K562 (cell line): ENCODE data around the gene EPHA2. TPM values are rescaled to one million over a fixed set of nuclear protein-coding genes. Genes with fewer than 3 reads are reported as not detected.
A peak's percentile ranks its signal among the peaks of the same experiment; 100 is the strongest.

Experiments used
- CCAR2 ChIP-seq: fragments of 200-400 bp; formaldehyde crosslinking; IDR thresholded peaks from 2 replicates; pipeline ENCODE4 v1.6.1; 2017; ENCODE audit warnings: mild to moderate bottlenecking, low read depth, low read length
- CTCFL ChIP-seq: IDR thresholded peaks from 2 replicates; pipeline ENCODE4 v1.6.1; 2011; ENCODE audit warnings: borderline replicate concordance, low read depth, mild to moderate bottlenecking, moderate library complexity, low read length; ENCODE audit not compliant: insufficient read depth, poor library complexity, severe bottlenecking
- DIDO1 ChIP-seq: fragments of 450-650 bp; IDR thresholded peaks from 2 replicates; pipeline ENCODE4 v1.6.1; 2016; ENCODE audit warnings: low read depth, missing biosample characterization, missing genetic modification characterization
- HIVEP1 ChIP-seq: fragments of 250-450 bp; sonication (Bioruptor Pico); IDR thresholded peaks from 2 replicates; pipeline ENCODE4 v1.4.0; 2020; ENCODE audit warnings: mild to moderate bottlenecking
- IRF2 ChIP-seq: sonication (generic); formaldehyde crosslinking; IDR thresholded peaks from 2 replicates; pipeline ENCODE4 v1.8.1; 2022; ENCODE audit warnings: mild to moderate bottlenecking, missing genetic modification reagents
- JUND ChIP-seq, 2 experiments: IDR thresholded peaks; 2 replicates in 1 of 2; 3 replicates in 1 of 2; pipeline ENCODE4 v1.6.1; 2011; ENCODE audit warnings: borderline replicate concordance in 2 of 2, low read depth in 2 of 2, low read length in 2 of 2, improper control_type of control experiment in 1 of 2, missing biosample characterization in 1 of 2, missing genetic modification characterization in 1 of 2, missing genetic modification reagents in 1 of 2
- MEF2D ChIP-seq: conservative IDR thresholded peaks from 2 replicates; pipeline ENCODE4 v1.6.1; 2016; ENCODE audit warnings: low read depth, missing genetic modification characterization, missing compliant biosample characterization
- NONO ChIP-seq, 2 experiments: fragments of 200-400 bp in 1 of 2; fragments of 450-650 bp in 1 of 2; formaldehyde crosslinking in 1 of 2; IDR thresholded peaks; 2 replicates each; pipeline ENCODE4 v1.6.1; 2017; ENCODE audit warnings: low read depth in 2 of 2, mild to moderate bottlenecking in 2 of 2, moderate library complexity in 2 of 2, low read length in 1 of 2
- PHB ChIP-seq: fragments of 250-450 bp; sonication (Bioruptor Pico); IDR thresholded peaks from 2 replicates; pipeline ENCODE4 v1.5.0; 2021
- POLR2B ChIP-seq: fragments of 450-650 bp; IDR thresholded peaks from 2 replicates; pipeline ENCODE4 v1.6.1; 2018; ENCODE audit warnings: low read depth; ENCODE audit not compliant: partially characterized antibody
- RCOR1 ChIP-seq, 2 experiments: IDR thresholded peaks; 2 replicates each; pipeline ENCODE4 v1.6.1; 2012; ENCODE audit warnings: low read depth in 2 of 2, low read length in 2 of 2, borderline replicate concordance in 1 of 2, improper control_type of control experiment in 1 of 2
- RERE ChIP-seq: sonication (generic); formaldehyde crosslinking; IDR thresholded peaks from 2 replicates; pipeline ENCODE4 v1.8.0; 2023; ENCODE audit warnings: missing genetic modification reagents, mild to moderate bottlenecking, borderline replicate concordance
- RNF2 ChIP-seq: sonication (generic); IDR thresholded peaks from 2 replicates; pipeline ENCODE4 v1.6.1; 2016
- SMARCA4 ChIP-seq: fragments of 450-650 bp; IDR thresholded peaks from 2 replicates; pipeline ENCODE4 v1.6.1; 2016
- SMARCC2 ChIP-seq: fragments of 450-650 bp; IDR thresholded peaks from 2 replicates; pipeline ENCODE4 v1.6.1; 2017; ENCODE audit warnings: antibody characterized with exemption, moderate library complexity, mild to moderate bottlenecking, low read depth
- ZNF217 ChIP-seq: sonication (generic); formaldehyde crosslinking; IDR thresholded peaks from 2 replicates; pipeline ENCODE4 v1.8.0; 2022; ENCODE audit warnings: mild to moderate bottlenecking, missing genetic modification reagents
- ZNF431 ChIP-seq: sonication (generic); formaldehyde crosslinking; IDR thresholded peaks from 2 replicates; pipeline ENCODE4 v1.8.0; 2022; ENCODE audit warnings: mild to moderate bottlenecking, missing genetic modification reagents
- ZNF507 ChIP-seq: conservative IDR thresholded peaks from 2 replicates; pipeline ENCODE4 v1.6.1; 2017; ENCODE audit warnings: missing genetic modification characterization, missing compliant biosample characterization
- ZNF695 ChIP-seq: fragments of 450-650 bp; formaldehyde crosslinking; IDR thresholded peaks from 2 replicates; pipeline ENCODE4 v1.4.0; 2020; ENCODE audit warnings: mild to moderate bottlenecking, moderate library complexity
- polyA plus RNA-seq, 8 experiments: library from polyadenylated mRNA; depleted of rRNA in 4 of 8; stranded (reverse) in 5 of 8; unstranded in 3 of 8; fragments of >200 nt; fragmentation: Nextera tagmentation in 2 of 8; fragmentation: Illumina TruSeq in 1 of 8; extraction: Ambion mirVana in 2 of 8; extraction: Trizol in 1 of 8; gene quantifications; 2 replicates each; pipeline versions ENCODE4 v1.2.1 to v1.2.3, GENCODE V29; 2011 to 2014; ENCODE audit warnings: inconsistent platforms in 1 of 8, missing spikeins in 1 of 8
- total RNA-seq, 7 experiments: library from RNA; depleted of rRNA in 6 of 7; stranded (reverse); fragments of >200 nt in 6 of 7; fragmentation: Illumina TruSeq in 2 of 7; extraction: Trizol in 2 of 7; gene quantifications; 2 replicates each; pipeline versions ENCODE4 v1.2.1 to v1.2.3, GENCODE V29; 2011 to 2021; ENCODE audit warnings: low replicate concordance in 1 of 7

The EPHA2 gene
- total and polyA plus RNA-seq, 9 of the 15 experiments (the other 6 are each of a cell fraction or from before 2014, with no cell fraction given), result 0.04 to 0.40 (median 0.07) TPM; not detected in 4

DNA sequence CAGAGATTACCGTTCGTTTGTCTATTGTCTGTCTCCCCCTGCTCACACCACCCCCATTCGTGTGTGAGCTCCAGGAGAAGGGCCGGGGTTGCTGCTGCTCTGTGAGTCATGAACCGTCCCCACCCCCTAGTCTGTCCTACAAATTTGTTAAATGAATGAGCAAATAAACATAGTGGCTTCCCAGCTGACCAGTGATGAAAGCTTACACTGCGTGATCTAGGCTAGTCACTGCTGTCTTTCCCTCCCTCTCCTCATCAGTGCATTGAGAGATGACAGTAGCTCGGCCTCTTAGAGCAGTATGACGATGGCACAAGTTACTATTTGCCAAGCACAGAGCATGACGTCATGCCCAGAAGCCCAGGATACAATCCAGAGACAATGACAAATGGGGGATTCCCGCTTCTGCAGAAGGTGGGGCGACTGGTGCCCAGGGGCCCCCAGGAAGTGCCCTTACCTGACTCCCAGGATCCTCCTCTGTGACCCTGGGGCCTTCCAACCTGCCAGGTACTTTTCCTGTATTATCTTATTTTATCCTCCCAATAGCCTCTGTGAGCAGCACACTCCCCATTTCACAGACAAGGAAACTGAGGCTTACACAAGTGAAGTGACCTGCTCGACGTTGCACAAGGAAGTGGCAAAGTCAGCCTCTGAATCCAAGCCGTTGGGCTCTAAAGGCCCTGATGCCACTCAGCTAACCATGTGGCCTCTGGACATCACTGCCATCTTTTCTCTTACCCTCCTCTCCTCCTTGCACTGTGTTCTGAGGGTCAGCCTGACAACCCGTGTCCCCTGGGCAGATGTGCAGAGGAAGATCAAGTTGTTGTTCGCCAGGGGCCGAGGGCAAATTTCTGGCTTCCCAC is 8.6 kb upstream of the EPHA2 start (continued):
- TF ChIP-seq POLR2B (peak; percentile 26), RCOR1 (IDR thresholded peaks at IDR 0.05; ENCODE audit: borderline replicate concordance in 1 of 2, low read depth in 2 of 2, low read length in 2 of 2) (peak in 1 of 2 experiments; percentile 47; a peak in 1 of 4 replicates), NONO (IDR thresholded peaks at IDR 0.05; ENCODE audit: low read depth in 2 of 2, low read length in 1 of 2) (no peak), SMARCA4 (peak; percentile 80), MEF2D (tag) (no peak), ZNF695 (CRISPR knock-in tag) (no peak), ZNF431 (no peak), RERE (CRISPR knock-in tag) (no peak), JUND (IDR thresholded peaks at IDR 0.05; ENCODE audit: borderline replicate concordance, low read depth, low read length) (peak; percentile 90), JUND (tag; IDR thresholded peaks at IDR 0.05; ENCODE audit: borderline replicate concordance, low read depth, low read length) (peak; percentile 86), RNF2 (peak; percentile 64; the same call in 1 of the 2 replicates), HIVEP1 (no peak), ZNF217 (no peak), IRF2 (no peak), ZNF507 (no peak), CTCFL (no peak), SMARCC2 (0 out of 2 replicates have a peak, but pooled peaks have one; percentile 41), PHB (CRISPR knock-in tag) (no peak), CCAR2 (no peak), DIDO1 (tag) (no peak)
